T-helper 22 cell (primary cell): ENCODE data around the gene AMDHD2.

Experiments used
- DNase-seq: peaks from one replicate; pipeline ENCODE4 v3.0.0-alpha.2; 2020; ENCODE audit warnings: low read depth

Gene AMDHD2

GRCh38 chr16:2483939-2484897, 36.0 kb upstream of the AMDHD2 start:
- DNase-seq: no peak

DNA sequence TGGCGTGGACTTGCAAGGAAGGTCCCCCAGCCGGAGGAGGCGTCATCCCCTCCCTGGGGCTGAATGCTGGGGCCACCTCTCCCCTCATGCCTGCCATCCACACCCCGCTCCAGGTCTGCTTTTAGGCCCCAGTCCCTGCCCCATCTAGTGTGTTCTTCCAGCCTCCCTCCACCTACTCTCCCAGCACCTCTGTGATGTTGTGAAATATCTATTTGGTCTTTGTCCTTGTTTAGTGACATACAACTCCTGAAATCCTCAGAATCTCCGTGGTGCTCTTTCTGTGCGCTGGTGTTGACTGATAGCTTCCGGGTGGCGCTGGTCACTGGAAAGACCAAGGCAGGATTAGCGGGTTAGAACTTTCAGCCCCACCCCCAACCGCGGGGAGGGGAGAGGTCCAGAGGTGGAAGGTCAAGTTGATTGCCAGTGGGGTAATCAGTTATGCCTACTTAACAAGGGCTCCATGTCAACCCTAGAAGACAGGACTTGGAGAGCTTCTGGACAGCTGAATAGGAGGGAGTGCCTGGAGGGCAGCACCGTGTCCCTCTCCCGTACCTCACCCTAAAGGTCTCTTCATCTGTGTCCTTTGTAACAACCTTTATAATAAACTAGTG, 35.2 kb upstream of the AMDHD2 start:
- no peak for DNase-seq

DNA sequence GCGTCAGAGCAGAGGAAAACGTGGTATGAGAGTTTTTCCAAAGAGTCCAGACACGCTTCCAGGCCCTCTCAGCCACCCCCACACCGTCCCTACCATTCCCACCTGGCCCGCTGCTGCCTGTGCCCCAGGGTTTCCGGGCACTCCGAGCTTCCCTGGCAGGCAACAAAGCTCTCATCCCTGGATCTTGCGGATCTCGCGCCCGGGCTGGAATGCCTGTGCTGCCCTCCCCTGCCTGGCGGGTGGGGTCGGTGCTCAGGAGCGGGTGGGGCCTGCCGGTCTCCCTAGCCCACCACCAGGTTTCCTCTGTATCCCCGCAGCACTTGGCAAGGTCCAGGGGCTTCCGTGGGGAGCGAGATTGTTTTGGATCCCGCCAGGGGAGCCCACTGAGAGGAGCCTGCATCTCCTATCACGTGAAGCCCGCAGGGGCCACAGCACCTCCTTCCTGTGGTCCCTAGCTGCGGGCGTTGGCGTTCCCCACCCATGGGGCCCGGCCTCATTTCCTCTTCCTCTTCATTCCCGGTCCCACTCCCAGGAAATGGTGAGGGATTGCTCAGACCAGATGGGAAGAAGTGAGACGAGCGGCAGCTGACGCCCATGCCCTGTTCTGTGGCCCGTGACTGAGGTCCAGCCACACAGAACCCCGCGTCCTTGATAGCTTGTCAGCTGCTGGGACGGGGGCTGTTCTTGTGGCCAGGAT, 34.2 kb upstream of the AMDHD2 start:
- no peak for DNase-seq

DNA sequence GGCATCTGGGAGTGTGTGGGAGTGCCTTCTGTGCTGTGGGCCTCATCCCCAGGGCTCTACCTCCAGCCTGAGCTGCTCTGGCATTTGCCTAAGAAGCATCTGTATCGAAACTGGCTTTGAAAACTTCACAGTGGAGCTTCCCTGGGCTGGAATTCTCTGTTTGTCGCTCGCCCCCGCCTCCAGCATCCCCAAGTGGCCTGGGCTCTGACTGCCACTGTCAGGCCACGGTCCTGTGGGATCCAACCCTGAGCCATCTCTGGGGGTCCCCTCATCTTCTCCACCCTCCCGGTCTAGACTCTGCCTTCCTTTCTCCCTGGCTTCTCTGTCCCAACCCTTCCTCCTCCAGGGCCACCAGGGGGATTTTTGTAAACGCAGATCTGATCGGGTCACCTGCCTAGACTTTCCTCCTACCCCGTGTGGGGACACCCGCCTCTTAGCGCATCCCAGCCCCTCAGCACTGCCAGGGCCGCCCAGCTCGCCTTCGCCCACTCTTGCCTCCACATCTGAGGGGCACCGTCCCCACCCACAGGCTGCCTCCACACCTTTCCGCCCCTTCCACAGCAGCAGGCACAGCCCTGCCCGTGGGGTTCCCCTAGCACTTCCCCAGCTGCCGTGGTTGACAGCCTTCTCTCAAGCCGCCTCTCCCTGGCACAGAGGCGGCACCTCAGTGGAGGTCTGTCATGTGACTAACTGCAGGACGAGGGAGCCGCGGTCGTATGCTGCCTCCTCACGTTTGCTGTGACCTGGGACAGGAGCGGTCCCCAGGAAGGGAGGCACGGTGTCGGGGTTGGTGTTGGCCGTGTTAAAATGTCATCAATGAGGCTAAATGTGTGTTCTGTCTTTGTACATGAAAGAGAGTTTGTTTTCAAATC, 33.3 kb upstream of the AMDHD2 start:
- DNase-seq: peak; percentile 66

DNA sequence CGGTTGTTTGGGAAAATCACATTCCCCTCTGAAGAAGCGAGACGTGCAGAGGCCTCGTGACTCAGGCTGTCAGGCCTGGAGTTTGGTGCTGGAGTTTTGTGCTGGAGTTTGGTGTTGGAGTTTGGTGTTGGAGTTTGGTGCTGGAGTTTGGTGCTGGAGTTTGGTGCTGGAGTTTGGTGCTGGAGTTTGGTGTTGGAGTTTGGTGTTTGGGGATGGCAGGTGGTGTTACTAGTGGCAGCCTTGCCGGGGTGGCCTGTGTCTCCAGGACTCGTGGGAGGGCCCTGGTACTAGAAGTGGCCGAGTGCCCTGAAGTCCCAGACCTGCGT, 32.7 kb upstream of the AMDHD2 start:
- no peak for DNase-seq

DNA sequence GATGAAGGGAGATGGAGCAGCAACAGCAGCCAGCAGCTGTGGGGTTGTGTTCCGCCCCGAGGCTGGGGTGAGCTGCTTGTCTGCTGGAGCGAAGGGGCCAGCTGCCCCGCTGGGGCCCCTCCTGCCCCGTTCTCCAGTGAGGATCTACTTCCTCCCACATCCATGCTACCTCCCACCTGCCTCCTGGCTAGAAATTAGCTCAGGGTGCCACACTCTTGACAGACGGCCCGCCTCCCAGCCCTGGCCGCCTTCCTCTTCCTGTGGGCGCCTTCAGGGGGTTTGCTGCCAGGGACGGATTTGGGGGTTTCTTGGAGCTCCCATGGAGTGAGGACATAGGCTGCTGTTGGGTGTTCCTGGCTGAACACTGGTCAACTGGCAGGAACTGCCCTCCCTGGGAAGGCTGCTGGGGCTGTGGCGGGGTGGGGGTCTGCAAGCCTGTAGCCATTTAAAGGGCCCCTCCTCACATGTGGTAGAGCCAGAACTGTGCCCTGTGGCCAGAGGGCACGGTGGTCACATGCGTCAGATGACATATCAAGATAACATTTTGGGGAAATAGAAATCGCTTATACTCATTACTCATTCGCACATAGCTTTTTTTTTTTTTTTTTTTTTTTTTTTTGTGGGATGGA, 32.2 kb upstream of the AMDHD2 start:
- no peak for DNase-seq

GRCh38 chr16:2489581-2489980, 30.6 kb upstream of the AMDHD2 start:
- DNase-seq: no peak

GRCh38 chr16:2490190-2491105, 29.7 kb upstream of the AMDHD2 start:
- DNase-seq: no peak

DNA sequence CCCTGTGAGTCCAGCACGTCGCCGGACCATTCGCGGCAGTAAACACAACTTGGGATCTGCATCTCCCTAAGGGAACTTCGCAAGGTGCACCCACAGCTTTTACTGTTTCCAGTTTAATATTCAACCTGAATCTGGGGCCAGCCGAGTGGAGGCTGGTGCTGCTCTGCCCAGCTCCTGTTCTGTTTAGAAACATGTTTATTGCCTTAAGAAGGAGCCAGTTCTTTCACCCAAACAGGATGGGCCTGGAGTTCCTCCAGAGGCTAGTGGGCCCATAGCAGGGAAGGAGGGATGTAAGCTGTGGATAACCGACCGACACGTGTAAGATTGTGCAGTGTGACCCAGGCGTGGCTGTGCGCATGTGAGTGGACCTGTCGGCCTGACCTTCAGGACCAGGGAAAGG, 27.9 kb upstream of the AMDHD2 start:
- no peak for DNase-seq

- no peak for DNase-seq
These were observed 26.6 kb upstream of the AMDHD2 start for GRCh38 chr16:2493605-2494004.

- DNase-seq: no peak
These were observed 25.6 kb upstream of the AMDHD2 start for GRCh38 chr16:2494616-2495015.

DNA sequence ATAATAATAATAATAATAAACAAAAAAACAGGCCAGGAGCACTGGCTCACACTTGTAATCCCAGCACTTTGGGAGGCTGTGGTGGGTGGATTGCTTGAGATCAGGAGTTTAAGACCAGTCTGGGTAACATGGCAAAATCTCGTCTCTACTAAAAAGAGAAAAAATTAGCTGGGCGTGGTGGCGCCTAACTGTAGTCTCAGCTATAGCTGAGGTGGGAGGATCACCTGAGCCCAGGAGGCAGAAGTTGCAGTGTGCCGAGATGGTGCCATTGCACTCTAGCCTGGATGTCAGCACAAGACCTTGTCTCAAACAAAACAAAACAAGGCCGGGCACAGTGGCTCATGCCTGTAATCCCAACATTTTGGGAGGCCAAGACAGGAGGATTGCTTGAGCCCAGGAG, 25.1 kb upstream of the AMDHD2 start:
- DNase-seq: no peak

DNA sequence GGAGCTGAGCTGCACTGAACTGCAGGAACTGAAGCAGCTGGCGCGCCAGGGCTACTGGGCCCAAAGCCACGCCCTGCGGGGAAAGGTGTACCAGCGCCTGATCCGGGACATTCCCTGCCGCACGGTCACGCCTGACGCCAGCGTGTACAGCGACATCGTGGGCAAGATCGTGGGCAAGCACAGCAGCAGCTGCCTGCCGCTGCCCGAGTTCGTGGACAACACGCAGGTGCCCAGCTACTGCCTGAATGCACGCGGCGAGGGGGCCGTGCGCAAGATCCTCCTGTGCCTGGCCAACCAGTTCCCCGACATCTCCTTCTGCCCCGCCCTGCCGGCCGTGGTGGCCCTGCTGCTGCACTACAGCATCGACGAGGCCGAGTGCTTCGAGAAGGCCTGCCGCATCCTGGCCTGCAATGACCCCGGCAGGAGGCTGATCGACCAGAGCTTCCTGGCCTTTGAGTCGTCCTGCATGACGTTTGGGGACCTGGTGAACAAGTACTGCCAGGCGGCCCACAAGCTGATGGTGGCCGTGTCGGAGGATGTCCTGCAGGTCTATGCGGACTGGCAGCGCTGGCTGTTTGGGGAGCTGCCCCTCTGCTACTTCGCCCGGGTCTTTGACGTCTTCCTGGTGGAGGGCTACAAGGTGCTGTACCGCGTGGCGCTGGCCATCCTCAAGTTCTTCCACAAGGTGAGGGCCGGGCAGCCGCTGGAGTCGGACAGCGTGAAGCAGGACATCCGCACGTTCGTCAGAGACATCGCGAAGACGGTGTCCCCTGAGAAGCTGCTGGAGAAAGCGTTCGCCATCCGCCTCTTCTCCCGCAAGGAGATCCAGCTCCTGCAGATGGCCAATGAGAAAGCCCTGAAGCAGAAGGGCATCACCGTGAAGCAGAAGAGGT, 23.7 kb upstream of the AMDHD2 start:
- DNase-seq: no peak

DNA sequence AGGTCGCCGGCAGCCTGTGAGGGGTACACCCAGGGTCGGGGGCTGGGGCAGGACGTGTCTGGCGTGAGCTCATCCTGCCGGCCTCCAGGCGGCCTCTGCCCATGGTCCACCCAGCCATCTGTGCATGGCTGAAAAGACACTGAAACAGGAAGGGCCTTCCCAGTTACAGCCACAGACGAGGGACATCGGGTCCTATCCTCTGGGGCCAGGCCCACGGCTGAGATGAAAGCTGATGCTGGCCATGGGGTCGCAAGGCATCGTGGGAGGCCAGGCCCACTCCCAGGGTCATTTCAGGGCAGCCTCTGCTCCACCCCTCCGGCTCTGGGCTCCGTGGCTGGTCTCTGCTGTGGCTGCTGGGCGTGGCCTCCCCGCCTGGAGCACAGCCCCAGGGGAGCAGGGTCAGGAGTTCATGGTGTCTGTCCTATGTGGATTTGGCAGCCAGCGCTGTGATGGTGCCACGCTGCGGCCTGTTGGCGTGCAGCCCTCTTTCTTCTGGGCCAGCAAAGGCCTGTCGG, 23.0 kb upstream of the AMDHD2 start:
- no peak for DNase-seq

GRCh38 chr16:2497695-2498484, 22.3 kb upstream of the AMDHD2 start:
- no peak for DNase-seq

DNA sequence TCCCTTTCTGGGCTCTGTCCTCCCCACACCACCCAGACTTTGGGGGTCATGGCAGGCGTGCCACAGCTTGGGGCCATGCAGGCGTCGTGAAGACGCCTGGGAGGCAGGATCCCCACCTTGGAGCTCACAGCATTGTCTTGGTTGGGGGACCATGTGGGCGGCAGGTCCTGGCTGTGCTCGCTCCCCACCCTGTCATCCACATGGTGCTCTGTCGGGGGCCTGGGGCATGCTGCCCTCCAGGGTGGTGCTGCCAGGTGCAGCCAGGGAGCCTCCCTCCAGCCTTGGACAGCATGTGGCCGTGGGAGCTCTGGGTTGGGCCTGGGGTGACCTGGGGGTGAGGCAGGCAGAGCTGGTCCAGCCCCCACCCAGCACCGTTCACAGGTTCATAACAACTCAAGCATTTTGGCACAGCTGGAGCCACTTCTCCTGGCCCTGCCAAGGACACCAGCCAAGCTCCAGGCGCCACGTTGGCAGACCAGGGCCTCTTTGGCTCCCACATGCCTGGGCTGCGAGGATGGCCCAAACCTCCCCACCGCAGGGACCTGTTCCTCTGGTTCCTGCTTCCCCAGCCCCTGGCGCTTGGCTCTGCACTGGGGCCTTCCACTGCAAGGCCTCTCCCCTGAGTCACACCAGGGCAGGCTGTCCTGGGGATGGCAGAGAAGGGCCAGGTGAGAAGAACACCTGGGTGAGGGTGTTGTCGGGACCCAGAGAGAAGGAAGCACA, 21.5 kb upstream of the AMDHD2 start:
- no peak for DNase-seq

DNA sequence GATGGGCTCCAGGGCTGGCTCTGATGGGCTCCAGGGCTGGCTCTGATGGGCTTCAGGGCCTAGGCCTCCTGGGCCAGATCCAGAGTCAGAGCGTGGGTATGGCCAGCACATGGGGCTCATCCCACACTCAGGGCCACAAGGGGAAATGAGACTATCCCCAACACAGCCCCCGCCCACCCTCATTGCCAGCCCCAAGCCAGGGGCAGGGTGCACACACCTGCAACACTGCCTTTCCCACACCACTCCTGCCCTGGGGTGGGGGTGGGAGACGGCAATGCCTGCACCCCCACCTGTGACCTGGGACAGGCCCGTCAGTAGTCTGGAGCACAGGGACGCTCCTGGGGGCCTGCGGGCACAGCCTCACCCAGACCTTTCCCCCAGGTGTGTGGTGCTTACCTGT, 20.7 kb upstream of the AMDHD2 start:
- no peak for DNase-seq
